Brain microvascular endothelial cell (primary cell): ENCODE measurements around the gene TBC1D3B.

Experiments used
- DNase-seq: peaks from one replicate; pipeline ENCODE4 v3.0.0-alpha.2; 2020
- H3K27ac ChIP-seq: fragments of 250-450 bp; sonication (Bioruptor Pico); 2 replicates; pipeline ENCODE4 v1.5.1; 2020; ENCODE audit warnings: mild to moderate bottlenecking, moderate library complexity
- H3K27me3 ChIP-seq: fragments of 250-450 bp; sonication (Bioruptor Pico); replicated peaks from 2 replicates; pipeline ENCODE4 v1.5.1; 2020; ENCODE audit warnings: mild to moderate bottlenecking
- H3K36me3 ChIP-seq: fragments of 250-450 bp; sonication (Bioruptor Pico); replicated peaks from 2 replicates; pipeline ENCODE4 v1.5.1; 2020; ENCODE audit warnings: mild to moderate bottlenecking
- H3K4me3 ChIP-seq: 2 replicates; pipeline ENCODE4 v1.5.1; 2011; ENCODE audit warnings: low read depth, mild to moderate bottlenecking, control low read depth, low read length, moderate library complexity
- CTCF ChIP-seq: IDR thresholded peaks from 2 replicates; pipeline ENCODE4 v1.5.1; 2011; ENCODE audit warnings: low read depth, mild to moderate bottlenecking, moderate library complexity, low read length, control low read depth, inconsistent platforms; ENCODE audit errors: missing control alignments
- in situ Hi-C: cut with HindIII; loops from 2 replicates; pipeline ENCODE4 v1.10.0; 2017; ENCODE audit warnings: low sequenced_read_pairs, low pct_ligation_motif_present

Gene TBC1D3B

GRCh38 chr17:36118477-36119353 is 57.7 kb downstream of the TBC1D3B start:
- DNase-seq: no peak
- H3K27me3 ChIP-seq: no peaks in the 10 kb centered on the region
- H3K27ac ChIP-seq: no peak overlapping the region
- H3K4me3 ChIP-seq: no peak overlapping the region
- H3K36me3 ChIP-seq: no peaks in the 10 kb centered on the region
- in situ Hi-C loops: no loop called here
- no peak for TF ChIP-seq CTCF

- H3K27me3 ChIP-seq: no peaks in the 10 kb centered on the region
- no peak for TF ChIP-seq CTCF
- H3K27ac ChIP-seq: no peak overlapping the region
- in situ Hi-C loops: no loop called here
- no peak overlapping the region for H3K4me3 ChIP-seq
- H3K36me3 ChIP-seq: no peaks in the 10 kb centered on the region
- DNase-seq: no peak
These were observed 58.7 kb downstream of the TBC1D3B start for GRCh38 chr17:36117505-36118382.
